H1 (cell line): ENCODE data around the gene CHMP4B. TPM values are rescaled to one million over a fixed set of nuclear protein-coding genes. Genes with fewer than 3 reads are reported as not detected.

Experiments used
- CTCF ChIA-PET: fragments of 300-600 bp; sonication (Branson Sonifier 250); formaldehyde crosslinking; loops from one replicate; lab custom pipeline; 2021; ENCODE audit not compliant: partially characterized antibody; lab: Charles Lee
- POLR2A ChIA-PET: fragments of 300-600 bp; sonication (Branson Sonifier 250); formaldehyde crosslinking; loops from one replicate; lab custom pipeline; 2021; ENCODE audit warnings: inconsistent platforms; ENCODE audit not compliant: partially characterized antibody; lab: Charles Lee
- DNase-seq, 2 experiments: peaks; one replicate each; pipeline versions ENCODE4 v3.0.0 to v3.0.0-alpha.2; 2010 to 2022; ENCODE audit warnings: low spot score in 2 of 2, low read depth in 1 of 2, mixed read lengths in 1 of 2
- FAIRE-seq: peaks from 2 replicates; lab custom pipeline; 2011; peaks lifted over from hg19 to GRCh38; lab: Jason Lieb, UNC
- H2AFZ ChIP-seq: 2 replicates; pipeline ENCODE4 v1.8.1; 2012; ENCODE audit warnings: low read length, inconsistent platforms
- H2AK5ac ChIP-seq: 2 replicates; pipeline ENCODE4 v1.6.1; 2013; ENCODE audit warnings: low read depth, low read length
- H2BK120ac ChIP-seq: replicated peaks from 2 replicates; pipeline ENCODE3; 2013; ENCODE audit warnings: low read depth, low read length, inconsistent platforms
- H2BK12ac ChIP-seq: 2 replicates; pipeline ENCODE4 v1.6.1; 2013; ENCODE audit warnings: low read depth, low read length
- H2BK15ac ChIP-seq: 2 replicates; pipeline ENCODE4 v1.6.1; 2013; ENCODE audit warnings: low read length
- H2BK20ac ChIP-seq: 2 replicates; pipeline ENCODE4 v1.6.1; 2013; ENCODE audit warnings: low read length
- H2BK5ac ChIP-seq: 2 replicates; pipeline ENCODE4 v1.6.1; 2013; ENCODE audit warnings: low read depth, low read length
- H3K14ac ChIP-seq: 2 replicates; pipeline ENCODE4 v1.6.1; 2013; ENCODE audit warnings: inconsistent platforms; ENCODE audit not compliant: insufficient read length
- H3K18ac ChIP-seq: 2 replicates; pipeline ENCODE4 v1.6.1; 2013; ENCODE audit warnings: low read length; ENCODE audit errors: extremely low read depth
- H3K23ac ChIP-seq: 2 replicates; pipeline ENCODE4 v1.6.1; 2013; ENCODE audit warnings: inconsistent platforms; ENCODE audit not compliant: insufficient read length
- H3K23me2 ChIP-seq: 2 replicates; pipeline ENCODE4 v1.6.1; 2013; ENCODE audit warnings: low read depth, low read length
- H3K27ac ChIP-seq: 2 replicates; pipeline ENCODE4 v1.6.1; 2011; ENCODE audit warnings: low read depth, low read length, inconsistent platforms
- H3K27me3 ChIP-seq, 4 experiments: replicated peaks in 1 of 4; 1 replicate in 1 of 4; 2 replicates in 3 of 4; pipeline versions ENCODE4 v1.6.1 to v1.8.1; 2011 to 2013; ENCODE audit warnings: low read length in 3 of 4, mild to moderate bottlenecking in 3 of 4, inconsistent platforms in 2 of 4, mixed read lengths in 2 of 4, moderate library complexity in 1 of 4; ENCODE audit not compliant: control insufficient read depth in 3 of 4, insufficient read depth in 3 of 4; ENCODE audit errors: extremely low read depth in 1 of 4
- H3K36me3 ChIP-seq, 4 experiments: 2 replicates each; pipeline versions ENCODE4 v1.6.1 to v1.8.1; 2011 to 2013; ENCODE audit warnings: mild to moderate bottlenecking in 4 of 4, low read length in 3 of 4, moderate library complexity in 2 of 4, control low read depth in 1 of 4, inconsistent platforms in 1 of 4; ENCODE audit not compliant: insufficient read depth in 4 of 4, control insufficient read depth in 2 of 4
- H3K4ac ChIP-seq: replicated peaks from 2 replicates; pipeline ENCODE3; 2013; ENCODE audit warnings: low read length, low read depth, mixed read lengths, inconsistent platforms; ENCODE audit not compliant: insufficient read length
- H3K4me1 ChIP-seq, 4 experiments: replicated peaks in 1 of 4; 1 replicate in 1 of 4; 2 replicates in 3 of 4; pipeline versions ENCODE4 v1.6.1 to v1.8.1; 2011 to 2013; ENCODE audit warnings: low read length in 3 of 4, inconsistent platforms in 2 of 4, mixed read lengths in 1 of 4; ENCODE audit not compliant: insufficient read depth in 4 of 4, control insufficient read depth in 3 of 4
- H3K4me2 ChIP-seq, 2 experiments: 2 replicates each; pipeline versions ENCODE4 v1.6.1 to v1.8.1; 2011 to 2013; ENCODE audit warnings: low read depth in 2 of 2, low read length in 2 of 2, control low read depth in 1 of 2, inconsistent platforms in 1 of 2, mild to moderate bottlenecking in 1 of 2; ENCODE audit not compliant: insufficient read depth in 1 of 2
- H3K4me3 ChIP-seq, 4 experiments: fragments of 200-600, 300-600 bp in 1 of 4; sonication (generic), shearing (Covaris generic), sonication (Bioruptor Twin) in 1 of 4; 2 replicates each; pipeline versions ENCODE4 v1.5.1 to v1.8.1; 2011 to 2016; ENCODE audit warnings: low read length in 4 of 4, low read depth in 3 of 4, control low read depth in 2 of 4, inconsistent platforms in 2 of 4, mild to moderate bottlenecking in 2 of 4, mixed read lengths in 1 of 4, moderate library complexity in 1 of 4; ENCODE audit not compliant: insufficient read depth in 2 of 4; ENCODE audit errors: extremely low read depth in 1 of 4
- H3K56ac ChIP-seq: replicated peaks from 2 replicates; pipeline ENCODE3; 2013; ENCODE audit warnings: low read depth, mild to moderate bottlenecking, mixed read lengths, low read length, inconsistent platforms; ENCODE audit not compliant: insufficient read length
- H3K79me1 ChIP-seq: 2 replicates; pipeline ENCODE4 v1.6.1; 2013; ENCODE audit warnings: low read depth, low read length, control low read depth
- H3K79me2 ChIP-seq, 2 experiments: 2 replicates each; pipeline versions ENCODE4 v1.6.1 to v1.8.1; 2012 to 2013; ENCODE audit warnings: low read length in 2 of 2, mild to moderate bottlenecking in 2 of 2, inconsistent platforms in 1 of 2; ENCODE audit not compliant: insufficient read depth in 2 of 2, control insufficient read depth in 1 of 2
- H3K9ac ChIP-seq, 4 experiments: replicated peaks in 1 of 4; 1 replicate in 1 of 4; 2 replicates in 3 of 4; pipeline versions ENCODE4 v1.6.1 to v1.8.1; 2011 to 2013; ENCODE audit warnings: low read depth in 3 of 4, low read length in 3 of 4, control low read depth in 2 of 4, mild to moderate bottlenecking in 2 of 4, moderate library complexity in 2 of 4, inconsistent platforms in 1 of 4; ENCODE audit errors: extremely low read depth in 1 of 4
- H3K9me3 ChIP-seq, 2 experiments: 2 replicates each; pipeline versions ENCODE4 v1.6.1 to v1.8.1; 2012 to 2013; ENCODE audit warnings: mild to moderate bottlenecking in 2 of 2, moderate library complexity in 2 of 2, control low read depth in 1 of 2, inconsistent platforms in 1 of 2, low read depth in 1 of 2, low read length in 1 of 2, mixed read lengths in 1 of 2; ENCODE audit not compliant: insufficient read depth in 2 of 2
- H4K20me1 ChIP-seq, 2 experiments: replicated peaks in 1 of 2; 2 replicates each; pipeline versions ENCODE3 to v1.8.1; 2011 to 2013; ENCODE audit warnings: inconsistent platforms in 2 of 2, low read length in 2 of 2, mild to moderate bottlenecking in 1 of 2; ENCODE audit not compliant: insufficient read depth in 2 of 2, control insufficient read depth in 1 of 2
- H4K5ac ChIP-seq: 2 replicates; pipeline ENCODE4 v1.6.1; 2013; ENCODE audit warnings: low read length, low read depth, mixed read lengths, inconsistent platforms; ENCODE audit not compliant: insufficient read length
- H4K8ac ChIP-seq: 2 replicates; pipeline ENCODE4 v1.8.0; 2013; ENCODE audit warnings: mild to moderate bottlenecking, moderate library complexity, low read length, inconsistent platforms; ENCODE audit not compliant: insufficient read depth; ENCODE audit errors: extremely low read depth
- H4K91ac ChIP-seq: replicated peaks from 2 replicates; pipeline ENCODE3; 2013; ENCODE audit warnings: low read length, mixed read lengths, inconsistent platforms; ENCODE audit not compliant: insufficient read length
- CTBP2 ChIP-seq: IDR thresholded peaks from 2 replicates; pipeline ENCODE4 v1.7.0; 2011; ENCODE audit warnings: borderline replicate concordance, mild to moderate bottlenecking, moderate library complexity, mixed read lengths, low read length; ENCODE audit not compliant: insufficient read depth, insufficient read length
- NANOG ChIP-seq: IDR thresholded peaks from 2 replicates; pipeline ENCODE4 v1.6.1; 2011; ENCODE audit warnings: low read length, low read depth, mild to moderate bottlenecking, inconsistent platforms; ENCODE audit not compliant: insufficient read depth, poor library complexity, severe bottlenecking
- RNF2 ChIP-seq: fragments of 200-900, 300-1000 bp; sonication (generic); IDR thresholded peaks from 2 replicates; pipeline ENCODE4 v1.7.1; 2016; ENCODE audit warnings: borderline replicate concordance, low read depth, mild to moderate bottlenecking, antibody characterized with exemption, low read length; ENCODE audit not compliant: poor library complexity, severe bottlenecking; ENCODE audit errors: missing control alignments
- SUZ12 ChIP-seq: fragments of 200-600 bp; sonication (generic); IDR thresholded peaks from 2 replicates; pipeline ENCODE4 v1.6.1; 2012; ENCODE audit warnings: mild to moderate bottlenecking, inconsistent platforms, low read length, moderate library complexity, mixed read lengths
- TCF12 ChIP-seq: IDR thresholded peaks from 2 replicates; pipeline ENCODE4 v1.6.1; 2011; ENCODE audit warnings: low read depth, mild to moderate bottlenecking, low read length
- YY1 ChIP-seq: IDR thresholded peaks from 2 replicates; pipeline ENCODE4 v1.6.1; 2011; ENCODE audit warnings: low read depth, mild to moderate bottlenecking, low read length
- WGBS, 2 experiments: shearing (Covaris generic) in 1 of 2; methylation state at CpG; one replicate each; pipeline versions ENCODE4 v1.1.6 to v1.1.7; 2013 to 2015; ENCODE audit warnings: low lambda C conversion rate in 2 of 2, mixed read lengths in 2 of 2, inconsistent platforms in 1 of 2, low coverage in 1 of 2, missing lambda C conversion rate in 1 of 2; ENCODE audit not compliant: insufficient replicate concordance in 2 of 2, insufficient coverage in 1 of 2, insufficient read length in 1 of 2; ENCODE audit errors: extremely low coverage in 1 of 2, missing lambda C conversion rate in 1 of 2; 5-methylcytosine and 5-hydroxymethylcytosine counted together
- polyA plus RNA-seq, 7 experiments: library from polyadenylated mRNA; depleted of rRNA in 3 of 7; stranded (reverse) in 5 of 7; unstranded in 2 of 7; fragments of >200 nt in 5 of 7; fragments of 200-250 nt in 2 of 7; gene quantifications; 1 replicate in 5 of 7; 2 replicates in 1 of 7; 4 replicates in 1 of 7; pipeline versions ENCODE4 v1.2.1 to v1.2.3, GENCODE V29; 2011 to 2013; ENCODE audit warnings: missing spikeins in 2 of 7, mixed read lengths in 2 of 7
- total RNA-seq: library from RNA; stranded (reverse); fragmentation: NEBNext Ultra II Directional; extraction: Animal tissue kit (Norgen Biotek cat#: 25700); gene quantifications from 2 replicates; pipeline ENCODE4 v1.2.1, GENCODE V29; 2021
- TF ChIP-seq, protein P1 (sequence below), 3 experiments: IDR thresholded peaks; 1 replicate in 2 of 3; 2 replicates in 1 of 3; pipeline versions ENCODE4 v1.5.1 to v1.6.1; 2011; ENCODE audit warnings: low read length in 3 of 3, mild to moderate bottlenecking in 3 of 3, inconsistent platforms in 2 of 3, low read depth in 1 of 3, moderate library complexity in 1 of 3; ENCODE audit not compliant: insufficient read depth in 1 of 3; ENCODE audit errors: control extremely low read depth in 1 of 3
- TF ChIP-seq, protein P2 (sequence below): IDR thresholded peaks from 2 replicates; pipeline ENCODE4 v1.6.1; 2012; ENCODE audit warnings: inconsistent platforms

CHMP4B gene
- total and polyA plus RNA-seq, 2 of the 8 experiments (the other 6 are each of a cell fraction or from before 2014, with no cell fraction given): 38.6 to 66.3 TPM

DNA sequence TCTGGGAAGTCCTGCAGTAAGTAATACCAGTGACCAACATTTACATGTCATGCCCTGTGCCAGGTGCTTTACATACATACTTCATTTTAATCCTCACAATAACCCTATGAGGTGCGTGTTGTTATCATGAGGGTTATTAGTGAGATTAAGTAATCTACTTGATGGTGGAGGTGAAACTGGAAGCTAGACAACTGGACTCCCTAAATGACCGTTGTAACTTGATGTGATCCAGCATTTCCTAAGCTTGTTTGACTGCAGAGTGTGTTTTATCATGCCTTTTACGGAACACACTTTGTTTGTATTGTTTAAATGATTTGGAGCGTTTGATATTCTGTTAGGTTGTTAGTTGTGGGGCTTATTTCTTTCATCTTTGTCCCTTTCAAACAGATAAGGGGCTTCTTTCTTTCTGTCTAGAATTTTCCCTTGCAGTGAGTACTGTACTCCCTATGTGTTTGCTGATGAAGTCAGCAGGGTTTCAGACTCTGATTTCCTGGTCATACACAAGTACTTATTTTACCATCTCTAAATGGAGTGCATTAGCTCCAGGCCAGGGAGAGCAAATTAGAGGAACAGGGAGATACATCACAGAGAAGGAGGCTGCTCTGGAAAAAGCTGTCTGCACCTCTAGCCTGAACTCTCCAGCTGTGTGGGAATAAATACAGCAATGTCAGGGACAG, 29.7 kb downstream of the CHMP4B start:
- 85% methylated on average over 4 of the region's 4 CpGs; no CpG with 5 or more reads in 1 of the 2 experiments for WGBS, 2 experiments
- H3K23ac ChIP-seq: no peak overlapping the region
- H3K4me2 ChIP-seq: no peak overlapping the region
- DNase-seq (no peak), FAIRE-seq (no peak)
- no peak overlapping the region for H3K4ac ChIP-seq
- no peak overlapping the region for H2BK5ac ChIP-seq
- no peaks in the 10 kb centered on the region for H3K23me2 ChIP-seq
- H2BK120ac ChIP-seq: no peak overlapping the region
- no peak overlapping the region for H2BK15ac ChIP-seq
- no peak overlapping the region for H3K14ac ChIP-seq
- no peak overlapping the region for H3K27ac ChIP-seq
- no peak overlapping the region for H3K56ac ChIP-seq
- H4K8ac ChIP-seq: no peak overlapping the region
- no peak overlapping the region; a peak in 1 of 7 replicates for H3K9ac ChIP-seq
- no peak overlapping the region for H4K5ac ChIP-seq
- no peaks in the 10 kb centered on the region for H3K36me3 ChIP-seq
- CTCF ChIA-PET: interaction anchor here (1.0 to 1.1 kb wide), 2 partner anchors 16 to 73 kb away, joined by 3 read pairs; no protein-coding TSS in a partner anchor
- no peaks in the 10 kb centered on the region for H3K9me3 ChIP-seq
- peaks cover 0 to 77% of the 10 kb centered on the region in 2 experiments; a peak in 3 of 4 replicates for H3K79me2 ChIP-seq
- no peak overlapping the region for H3K4me3 ChIP-seq
- peaks cover 7 to 18% of the 10 kb centered on the region in 2 experiments for H4K20me1 ChIP-seq
- no peak overlapping the region for H3K18ac ChIP-seq
- peaks cover 17% of the 10 kb centered on the region for H3K79me1 ChIP-seq
- no peak overlapping the region for H2AFZ ChIP-seq
- POLR2A ChIA-PET: interaction anchor here (1.0 kb wide), 1 partner anchor 9 kb away, joined by 3 read pairs; no protein-coding TSS in a partner anchor
- no peak overlapping the region for H2BK12ac ChIP-seq
- H3K27me3 ChIP-seq: no peaks in the 10 kb centered on the region
- no peak overlapping the region for H2BK20ac ChIP-seq
- no peak overlapping the region for H4K91ac ChIP-seq
- H2AK5ac ChIP-seq: no peak overlapping the region
- peaks cover under 1 to 19% (median 9%) of the 10 kb centered on the region in 4 experiments for H3K4me1 ChIP-seq
- TF ChIP-seq YY1: no peak
- TF ChIP-seq, protein P1, sequence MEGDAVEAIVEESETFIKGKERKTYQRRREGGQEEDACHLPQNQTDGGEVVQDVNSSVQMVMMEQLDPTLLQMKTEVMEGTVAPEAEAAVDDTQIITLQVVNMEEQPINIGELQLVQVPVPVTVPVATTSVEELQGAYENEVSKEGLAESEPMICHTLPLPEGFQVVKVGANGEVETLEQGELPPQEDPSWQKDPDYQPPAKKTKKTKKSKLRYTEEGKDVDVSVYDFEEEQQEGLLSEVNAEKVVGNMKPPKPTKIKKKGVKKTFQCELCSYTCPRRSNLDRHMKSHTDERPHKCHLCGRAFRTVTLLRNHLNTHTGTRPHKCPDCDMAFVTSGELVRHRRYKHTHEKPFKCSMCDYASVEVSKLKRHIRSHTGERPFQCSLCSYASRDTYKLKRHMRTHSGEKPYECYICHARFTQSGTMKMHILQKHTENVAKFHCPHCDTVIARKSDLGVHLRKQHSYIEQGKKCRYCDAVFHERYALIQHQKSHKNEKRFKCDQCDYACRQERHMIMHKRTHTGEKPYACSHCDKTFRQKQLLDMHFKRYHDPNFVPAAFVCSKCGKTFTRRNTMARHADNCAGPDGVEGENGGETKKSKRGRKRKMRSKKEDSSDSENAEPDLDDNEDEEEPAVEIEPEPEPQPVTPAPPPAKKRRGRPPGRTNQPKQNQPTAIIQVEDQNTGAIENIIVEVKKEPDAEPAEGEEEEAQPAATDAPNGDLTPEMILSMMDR (IDR thresholded peaks at IDR 0.05; ENCODE audit: control extremely low read depth in 1 of 3, insufficient read depth in 1 of 3, low read depth in 1 of 3, low read length in 3 of 3): no peak
- no peak for TF ChIP-seq SUZ12
- no peak for TF ChIP-seq CTBP2
- TF ChIP-seq RNF2: no peak
- TF ChIP-seq, protein P2, sequence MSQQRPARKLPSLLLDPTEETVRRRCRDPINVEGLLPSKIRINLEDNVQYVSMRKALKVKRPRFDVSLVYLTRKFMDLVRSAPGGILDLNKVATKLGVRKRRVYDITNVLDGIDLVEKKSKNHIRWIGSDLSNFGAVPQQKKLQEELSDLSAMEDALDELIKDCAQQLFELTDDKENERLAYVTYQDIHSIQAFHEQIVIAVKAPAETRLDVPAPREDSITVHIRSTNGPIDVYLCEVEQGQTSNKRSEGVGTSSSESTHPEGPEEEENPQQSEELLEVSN: no peak
- no peak for TF ChIP-seq NANOG
- TF ChIP-seq TCF12: no peak
